HepG2 (cell line): ENCODE measurements around the gene PTPRM. TPM values are rescaled to one million over a fixed set of nuclear protein-coding genes. Genes with fewer than 3 reads are reported as not detected.

Source experiments
- CEBPG ChIP-seq: IDR thresholded peaks from 2 replicates; pipeline ENCODE4 v1.6.1; 2016
- EP300 ChIP-seq, 3 experiments: sonication (generic) in 1 of 3; formaldehyde crosslinking in 1 of 3; IDR thresholded peaks; 2 replicates each; pipeline versions ENCODE4 v1.5.1 to v1.6.1; 2011 to 2020; ENCODE audit warnings: low read depth in 2 of 3, low read length in 2 of 3, borderline replicate concordance in 1 of 3, improper control_type of control experiment in 1 of 3, mild to moderate bottlenecking in 1 of 3, missing genetic modification reagents in 1 of 3, moderate library complexity in 1 of 3
- FOXO1 ChIP-seq: sonication (generic); formaldehyde crosslinking; IDR thresholded peaks from 2 replicates; pipeline ENCODE4 v1.4.0; 2020; ENCODE audit warnings: missing genetic modification reagents
- GATAD2A ChIP-seq: IDR thresholded peaks from 2 replicates; pipeline ENCODE4 v1.6.1; 2016
- HMGA1 ChIP-seq: sonication (generic); formaldehyde crosslinking; conservative IDR thresholded peaks from 2 replicates; pipeline ENCODE4 v1.4.0; 2020; ENCODE audit warnings: missing genetic modification reagents
- HNF4G ChIP-seq, 2 experiments: sonication (generic) in 1 of 2; formaldehyde crosslinking in 1 of 2; IDR thresholded peaks; 2 replicates each; pipeline versions ENCODE4 v1.4.0 to v1.6.1; 2011 to 2020; ENCODE audit warnings: borderline replicate concordance in 2 of 2, low read depth in 2 of 2, mild to moderate bottlenecking in 2 of 2, low read length in 1 of 2, missing genetic modification reagents in 1 of 2, moderate library complexity in 1 of 2
- KMT2A ChIP-seq: sonication (generic); formaldehyde crosslinking; IDR thresholded peaks from 2 replicates; pipeline ENCODE4 v1.4.0; 2020; ENCODE audit warnings: missing genetic modification reagents
- LCORL ChIP-seq, 2 experiments: fragments of 450-650 bp in 1 of 2; sonication (generic) in 1 of 2; formaldehyde crosslinking in 1 of 2; IDR thresholded peaks; 2 replicates each; pipeline versions ENCODE4 v1.5.0 to v1.6.1; 2017 to 2020; ENCODE audit warnings: antibody characterized with exemption in 1 of 2, missing genetic modification reagents in 1 of 2
- MED1 ChIP-seq: sonication (generic); formaldehyde crosslinking; IDR thresholded peaks from 2 replicates; pipeline ENCODE4 v1.4.0; 2020; ENCODE audit warnings: missing genetic modification reagents
- SIX4 ChIP-seq: sonication (generic); formaldehyde crosslinking; IDR thresholded peaks from 2 replicates; pipeline ENCODE4 v1.4.0; 2020; ENCODE audit warnings: missing genetic modification reagents
- TBX3 ChIP-seq: fragments of 450-650 bp; IDR thresholded peaks from 2 replicates; pipeline ENCODE4 v1.6.1; 2017; ENCODE audit warnings: antibody characterized with exemption, mild to moderate bottlenecking, inconsistent platforms, borderline replicate concordance
- ZNF552 ChIP-seq: sonication (generic); formaldehyde crosslinking; IDR thresholded peaks from 2 replicates; pipeline ENCODE4 v1.9.0; 2022; ENCODE audit warnings: missing genetic modification reagents, mild to moderate bottlenecking, borderline replicate concordance
- ZNF644 ChIP-seq: IDR thresholded peaks from 2 replicates; pipeline ENCODE4 v1.6.1; 2016; ENCODE audit warnings: low read depth
- ZNF704 ChIP-seq: sonication (generic); formaldehyde crosslinking; IDR thresholded peaks from 2 replicates; pipeline ENCODE4 v1.8.1; 2023; ENCODE audit warnings: mild to moderate bottlenecking, inconsistent platforms, moderate library complexity, missing genetic modification reagents, borderline replicate concordance
- polyA plus RNA-seq, 8 experiments: library from polyadenylated mRNA; depleted of rRNA in 3 of 8; stranded (reverse) in 7 of 8; unstranded in 1 of 8; fragments of >200 nt; fragmentation: Illumina TruSeq in 4 of 8; extraction: Trizol in 4 of 8; gene quantifications; 2 replicates each; pipeline versions ENCODE4 v1.2.1 to v1.2.3, GENCODE V29; 2011 to 2016; ENCODE audit warnings: low read depth in 4 of 8, missing spikeins in 1 of 8, mixed read lengths in 1 of 8; ENCODE audit not compliant: insufficient read depth in 1 of 8
- total RNA-seq, 5 experiments: library from RNA; depleted of rRNA; stranded (reverse); fragments of >200 nt; fragmentation: Illumina TruSeq; extraction: Trizol; gene quantifications; 2 replicates each; pipeline ENCODE4 v1.2.3, GENCODE V29; 2016; ENCODE audit warnings: low read depth in 1 of 5
- TF ChIP-seq, protein P1 (sequence below): sonication (generic); formaldehyde crosslinking; IDR thresholded peaks from 2 replicates; pipeline ENCODE4 v1.9.0; 2021; ENCODE audit warnings: mild to moderate bottlenecking, missing genetic modification reagents
- TF ChIP-seq, protein P2 (sequence below): sonication (generic); formaldehyde crosslinking; IDR thresholded peaks from 2 replicates; pipeline ENCODE4 v1.4.0; 2020; ENCODE audit warnings: mild to moderate bottlenecking, low read depth, missing genetic modification reagents
- TF ChIP-seq, protein P3 (sequence below): sonication (generic); formaldehyde crosslinking; IDR thresholded peaks from 2 replicates; pipeline ENCODE4 v1.4.0; 2020; ENCODE audit warnings: missing genetic modification reagents, borderline replicate concordance

The PTPRM gene
- total and polyA plus RNA-seq, 2 of the 13 experiments (the other 11 are each of a cell fraction or from before 2014, with no cell fraction given), result 12.6 to 108 TPM

DNA sequence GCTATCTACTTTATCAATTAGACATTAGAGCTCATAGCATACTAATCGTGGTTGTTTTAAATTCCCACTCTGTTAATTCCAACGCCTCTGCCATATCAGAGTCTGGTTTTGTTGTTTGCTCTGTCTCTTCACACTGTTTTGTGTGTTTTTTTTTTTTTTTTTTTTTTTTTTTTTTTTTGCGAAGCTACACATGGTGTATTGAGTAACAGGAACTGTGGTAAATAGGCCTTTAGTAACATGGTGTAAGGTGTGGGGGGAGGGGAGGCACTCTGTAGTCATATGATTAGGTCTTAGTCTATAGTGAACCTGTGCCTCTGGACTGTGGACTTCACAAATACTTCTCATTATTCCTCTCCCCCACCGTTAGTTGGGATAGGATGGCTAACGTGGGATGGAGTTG, 671.4 kb downstream of the PTPRM start (continued):
- TF ChIP-seq, protein P1, sequence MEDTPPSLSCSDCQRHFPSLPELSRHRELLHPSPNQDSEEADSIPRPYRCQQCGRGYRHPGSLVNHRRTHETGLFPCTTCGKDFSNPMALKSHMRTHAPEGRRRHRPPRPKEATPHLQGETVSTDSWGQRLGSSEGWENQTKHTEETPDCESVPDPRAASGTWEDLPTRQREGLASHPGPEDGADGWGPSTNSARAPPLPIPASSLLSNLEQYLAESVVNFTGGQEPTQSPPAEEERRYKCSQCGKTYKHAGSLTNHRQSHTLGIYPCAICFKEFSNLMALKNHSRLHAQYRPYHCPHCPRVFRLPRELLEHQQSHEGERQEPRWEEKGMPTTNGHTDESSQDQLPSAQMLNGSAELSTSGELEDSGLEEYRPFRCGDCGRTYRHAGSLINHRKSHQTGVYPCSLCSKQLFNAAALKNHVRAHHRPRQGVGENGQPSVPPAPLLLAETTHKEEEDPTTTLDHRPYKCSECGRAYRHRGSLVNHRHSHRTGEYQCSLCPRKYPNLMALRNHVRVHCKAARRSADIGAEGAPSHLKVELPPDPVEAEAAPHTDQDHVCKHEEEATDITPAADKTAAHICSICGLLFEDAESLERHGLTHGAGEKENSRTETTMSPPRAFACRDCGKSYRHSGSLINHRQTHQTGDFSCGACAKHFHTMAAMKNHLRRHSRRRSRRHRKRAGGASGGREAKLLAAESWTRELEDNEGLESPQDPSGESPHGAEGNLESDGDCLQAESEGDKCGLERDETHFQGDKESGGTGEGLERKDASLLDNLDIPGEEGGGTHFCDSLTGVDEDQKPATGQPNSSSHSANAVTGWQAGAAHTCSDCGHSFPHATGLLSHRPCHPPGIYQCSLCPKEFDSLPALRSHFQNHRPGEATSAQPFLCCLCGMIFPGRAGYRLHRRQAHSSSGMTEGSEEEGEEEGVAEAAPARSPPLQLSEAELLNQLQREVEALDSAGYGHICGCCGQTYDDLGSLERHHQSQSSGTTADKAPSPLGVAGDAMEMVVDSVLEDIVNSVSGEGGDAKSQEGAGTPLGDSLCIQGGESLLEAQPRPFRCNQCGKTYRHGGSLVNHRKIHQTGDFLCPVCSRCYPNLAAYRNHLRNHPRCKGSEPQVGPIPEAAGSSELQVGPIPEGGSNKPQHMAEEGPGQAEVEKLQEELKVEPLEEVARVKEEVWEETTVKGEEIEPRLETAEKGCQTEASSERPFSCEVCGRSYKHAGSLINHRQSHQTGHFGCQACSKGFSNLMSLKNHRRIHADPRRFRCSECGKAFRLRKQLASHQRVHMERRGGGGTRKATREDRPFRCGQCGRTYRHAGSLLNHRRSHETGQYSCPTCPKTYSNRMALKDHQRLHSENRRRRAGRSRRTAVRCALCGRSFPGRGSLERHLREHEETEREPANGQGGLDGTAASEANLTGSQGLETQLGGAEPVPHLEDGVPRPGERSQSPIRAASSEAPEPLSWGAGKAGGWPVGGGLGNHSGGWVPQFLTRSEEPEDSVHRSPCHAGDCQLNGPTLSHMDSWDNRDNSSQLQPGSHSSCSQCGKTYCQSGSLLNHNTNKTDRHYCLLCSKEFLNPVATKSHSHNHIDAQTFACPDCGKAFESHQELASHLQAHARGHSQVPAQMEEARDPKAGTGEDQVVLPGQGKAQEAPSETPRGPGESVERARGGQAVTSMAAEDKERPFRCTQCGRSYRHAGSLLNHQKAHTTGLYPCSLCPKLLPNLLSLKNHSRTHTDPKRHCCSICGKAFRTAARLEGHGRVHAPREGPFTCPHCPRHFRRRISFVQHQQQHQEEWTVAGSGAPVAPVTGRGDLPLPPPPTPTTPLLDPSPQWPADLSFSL (CRISPR knock-in tag), result peak; percentile 39; the same call in 1 of the 2 replicates
- TF ChIP-seq, protein P2, sequence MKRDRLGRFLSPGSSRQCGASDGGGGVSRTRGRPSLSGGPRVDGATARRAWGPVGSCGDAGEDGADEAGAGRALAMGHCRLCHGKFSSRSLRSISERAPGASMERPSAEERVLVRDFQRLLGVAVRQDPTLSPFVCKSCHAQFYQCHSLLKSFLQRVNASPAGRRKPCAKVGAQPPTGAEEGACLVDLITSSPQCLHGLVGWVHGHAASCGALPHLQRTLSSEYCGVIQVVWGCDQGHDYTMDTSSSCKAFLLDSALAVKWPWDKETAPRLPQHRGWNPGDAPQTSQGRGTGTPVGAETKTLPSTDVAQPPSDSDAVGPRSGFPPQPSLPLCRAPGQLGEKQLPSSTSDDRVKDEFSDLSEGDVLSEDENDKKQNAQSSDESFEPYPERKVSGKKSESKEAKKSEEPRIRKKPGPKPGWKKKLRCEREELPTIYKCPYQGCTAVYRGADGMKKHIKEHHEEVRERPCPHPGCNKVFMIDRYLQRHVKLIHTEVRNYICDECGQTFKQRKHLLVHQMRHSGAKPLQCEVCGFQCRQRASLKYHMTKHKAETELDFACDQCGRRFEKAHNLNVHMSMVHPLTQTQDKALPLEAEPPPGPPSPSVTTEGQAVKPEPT, result no peak
- TF ChIP-seq, protein P3, sequence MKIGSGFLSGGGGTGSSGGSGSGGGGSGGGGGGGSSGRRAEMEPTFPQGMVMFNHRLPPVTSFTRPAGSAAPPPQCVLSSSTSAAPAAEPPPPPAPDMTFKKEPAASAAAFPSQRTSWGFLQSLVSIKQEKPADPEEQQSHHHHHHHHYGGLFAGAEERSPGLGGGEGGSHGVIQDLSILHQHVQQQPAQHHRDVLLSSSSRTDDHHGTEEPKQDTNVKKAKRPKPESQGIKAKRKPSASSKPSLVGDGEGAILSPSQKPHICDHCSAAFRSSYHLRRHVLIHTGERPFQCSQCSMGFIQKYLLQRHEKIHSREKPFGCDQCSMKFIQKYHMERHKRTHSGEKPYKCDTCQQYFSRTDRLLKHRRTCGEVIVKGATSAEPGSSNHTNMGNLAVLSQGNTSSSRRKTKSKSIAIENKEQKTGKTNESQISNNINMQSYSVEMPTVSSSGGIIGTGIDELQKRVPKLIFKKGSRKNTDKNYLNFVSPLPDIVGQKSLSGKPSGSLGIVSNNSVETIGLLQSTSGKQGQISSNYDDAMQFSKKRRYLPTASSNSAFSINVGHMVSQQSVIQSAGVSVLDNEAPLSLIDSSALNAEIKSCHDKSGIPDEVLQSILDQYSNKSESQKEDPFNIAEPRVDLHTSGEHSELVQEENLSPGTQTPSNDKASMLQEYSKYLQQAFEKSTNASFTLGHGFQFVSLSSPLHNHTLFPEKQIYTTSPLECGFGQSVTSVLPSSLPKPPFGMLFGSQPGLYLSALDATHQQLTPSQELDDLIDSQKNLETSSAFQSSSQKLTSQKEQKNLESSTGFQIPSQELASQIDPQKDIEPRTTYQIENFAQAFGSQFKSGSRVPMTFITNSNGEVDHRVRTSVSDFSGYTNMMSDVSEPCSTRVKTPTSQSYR (CRISPR knock-in tag), result peak; percentile 98
- peak; percentile 63 for TF ChIP-seq CEBPG
- TF ChIP-seq MED1 (CRISPR knock-in tag), result peak; percentile 36; the same call in 1 of the 2 replicates
- no peak for TF ChIP-seq SIX4 (CRISPR knock-in tag)
- peak; percentile 45; the same call in 1 of the 2 replicates for TF ChIP-seq FOXO1
- TF ChIP-seq TBX3, result peak; percentile 60; the same call in 1 of the 2 replicates
- TF ChIP-seq ZNF644 (CRISPR knock-in tag), result peak; percentile 55; the same call in 1 of the 2 replicates
- no peak for TF ChIP-seq ZNF704
- no peak for TF ChIP-seq ZNF552
- peak; percentile 58; the same call in 1 of the 2 replicates for TF ChIP-seq HNF4G (IDR thresholded peaks at IDR 0.05; ENCODE audit: borderline replicate concordance, low read depth, low read length)
- no peak for TF ChIP-seq HNF4G (CRISPR knock-in tag; IDR thresholded peaks at IDR 0.05; ENCODE audit: borderline replicate concordance, low read depth)
- no peak for TF ChIP-seq HMGA1 (CRISPR knock-in tag)
- TF ChIP-seq EP300 (IDR thresholded peaks at IDR 0.05; ENCODE audit: low read depth in 2 of 2, low read length in 2 of 2), result peak; percentile 68 to 74; a peak in 3 of 4 replicates
- no peak for TF ChIP-seq EP300 (CRISPR knock-in tag; IDR thresholded peaks at IDR 0.05; ENCODE audit: borderline replicate concordance)
- TF ChIP-seq GATAD2A, result peak; percentile 72
- TF ChIP-seq LCORL (IDR thresholded peaks at IDR 0.05), result no peak
- TF ChIP-seq LCORL (CRISPR knock-in tag; IDR thresholded peaks at IDR 0.05), result peak; percentile 50; the same call in 1 of the 2 replicates
- TF ChIP-seq KMT2A (CRISPR knock-in tag), result no peak
